ENCODE results near the gene MYL10. TPM values are rescaled to one million over a fixed set of nuclear protein-coding genes. Genes with fewer than 3 reads are reported as not detected.
"Not testable (repeated sequence)": the region's sequence is repeated elsewhere in the genome, so short reads cannot be mapped to it uniquely, and the experiment has no call there.

MYL10 gene
- total RNA-seq, 2 donors from 2014 or later, result not detected

- no peaks in the 10 kb centered on the region for H3K4me1 Mint-ChIP-seq
- H3K36me3 Mint-ChIP-seq (ENCODE audit: low read depth), result no peaks in the 10 kb centered on the region
- peaks cover 5% of the 10 kb centered on the region for H3K9me3 Mint-ChIP-seq
- H3K27me3 Mint-ChIP-seq, result peaks cover 8% of the 10 kb centered on the region
- no peak overlapping the region for H3K27ac Mint-ChIP-seq
- H3K4me3 Mint-ChIP-seq, result no peak overlapping the region
- ATAC-seq (replicated peaks), result no peak
These were observed 37.2 kb upstream of the MYL10 start for GRCh38 chr7:101666293-101666692.

DNA sequence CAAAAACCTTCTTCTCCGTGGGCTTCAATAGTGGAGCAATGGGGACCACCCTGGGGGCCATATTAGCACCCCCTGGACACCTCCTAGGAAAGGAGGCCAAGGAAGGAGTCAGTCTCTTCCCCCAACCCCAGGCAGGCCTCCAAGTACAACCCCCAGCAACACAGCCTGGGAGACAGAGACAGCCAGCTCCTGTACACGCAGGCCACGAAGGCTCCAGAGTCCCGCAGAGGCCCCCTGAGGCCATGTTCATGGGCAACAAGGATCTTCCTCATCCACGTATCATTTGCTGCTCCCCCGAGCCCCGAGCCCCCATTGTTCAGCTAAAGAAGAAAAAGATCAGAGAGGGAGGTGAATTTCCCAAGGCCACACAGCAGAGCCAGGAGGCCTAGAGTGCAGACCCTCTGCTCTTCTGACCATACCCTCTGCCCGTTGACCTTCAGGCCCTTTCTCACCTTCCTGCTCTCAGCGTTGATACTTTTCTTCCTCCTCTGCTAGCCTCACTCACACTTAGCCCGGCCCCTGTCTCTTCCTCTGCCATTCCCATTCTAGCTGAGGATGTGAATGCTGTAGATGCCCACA, 35.9 kb upstream of the MYL10 start:
- Mint-ChIP-seq H3K4me1 (no peaks in the 10 kb centered on the region), H3K9me3 (peaks cover 5% of the 10 kb centered on the region), H3K36me3 (ENCODE audit: low read depth) (no peaks in the 10 kb centered on the region), H3K4me3 (no peak overlapping the region), H3K27me3 (peaks cover 12% of the 10 kb centered on the region), H3K27ac (no peak overlapping the region)
- ATAC-seq (replicated peaks), result no peak

- no peaks in the 10 kb centered on the region for H3K36me3 Mint-ChIP-seq (ENCODE audit: low read depth)
- no peak overlapping the region for H3K27ac Mint-ChIP-seq
- ATAC-seq (replicated peaks), result no peak
- H3K4me1 Mint-ChIP-seq, result no peaks in the 10 kb centered on the region
- peaks cover 5% of the 10 kb centered on the region for H3K9me3 Mint-ChIP-seq
- peaks cover 10% of the 10 kb centered on the region for H3K27me3 Mint-ChIP-seq
- H3K4me3 Mint-ChIP-seq, result no peak overlapping the region
These were observed 35.3 kb upstream of the MYL10 start for GRCh38 chr7:101664436-101664835.

DNA sequence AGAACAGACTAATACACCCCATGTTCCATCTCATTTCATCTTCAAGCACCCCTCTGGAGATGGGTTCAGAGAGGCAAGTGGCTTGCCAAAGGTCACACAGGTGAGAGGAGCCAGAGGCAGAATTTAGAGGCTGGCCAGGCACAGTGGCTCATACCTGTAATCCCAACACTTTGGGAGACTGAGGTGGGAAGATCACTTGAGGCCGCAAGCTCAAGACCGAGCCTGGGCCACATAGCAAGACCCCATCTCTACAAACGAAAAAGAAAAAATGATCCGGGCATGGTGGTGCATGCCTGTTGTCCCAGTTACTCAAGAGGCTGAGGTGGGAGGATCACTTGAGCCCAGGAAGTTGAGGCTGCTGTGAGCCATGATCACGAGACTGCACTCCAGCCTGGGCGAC, 34.7 kb upstream of the MYL10 start:
- Mint-ChIP-seq H3K27me3 (peaks cover 9% of the 10 kb centered on the region), H3K9me3 (peaks cover 5% of the 10 kb centered on the region), H3K4me3 (no peak overlapping the region), H3K27ac (no peak overlapping the region), H3K4me1 (no peaks in the 10 kb centered on the region), H3K36me3 (ENCODE audit: low read depth) (no peaks in the 10 kb centered on the region)
- no peak for ATAC-seq (replicated peaks)

- Mint-ChIP-seq H3K27me3 (peaks cover 9% of the 10 kb centered on the region), H3K4me3 (no peak overlapping the region), H3K27ac (no peak overlapping the region), H3K9me3 (peaks cover 5% of the 10 kb centered on the region), H3K36me3 (ENCODE audit: low read depth) (no peaks in the 10 kb centered on the region), H3K4me1 (no peaks in the 10 kb centered on the region)
- ATAC-seq (replicated peaks), result no peak
These were observed 33.4 kb upstream of the MYL10 start for GRCh38 chr7:101662447-101662998.

DNA sequence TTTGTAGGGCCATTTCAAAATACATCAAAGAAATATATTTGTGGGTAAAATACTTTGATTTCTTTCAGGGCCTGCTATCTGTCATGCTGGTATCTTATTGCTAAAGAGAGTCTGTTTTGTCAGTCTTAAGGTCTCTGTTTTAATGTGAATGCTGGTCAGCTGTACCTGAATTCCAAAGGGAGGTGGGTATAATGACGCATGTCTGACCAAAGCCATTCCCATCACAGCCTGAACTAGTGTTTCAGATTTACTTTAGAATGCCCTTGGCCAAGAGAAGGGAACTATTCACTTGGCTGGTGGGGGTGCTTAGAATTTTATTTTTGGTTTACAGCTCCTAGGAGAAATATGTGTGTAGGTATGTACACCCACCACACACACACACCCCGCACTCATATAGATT, 30.6 kb upstream of the MYL10 start:
- Mint-ChIP-seq H3K36me3 (ENCODE audit: low read depth) (no peaks in the 10 kb centered on the region), H3K9me3 (peaks cover 5% of the 10 kb centered on the region), H3K4me3 (no peak overlapping the region), H3K4me1 (no peaks in the 10 kb centered on the region), H3K27ac (no peak overlapping the region), H3K27me3 (peaks cover 16% of the 10 kb centered on the region)
- no peak for ATAC-seq (replicated peaks)

DNA sequence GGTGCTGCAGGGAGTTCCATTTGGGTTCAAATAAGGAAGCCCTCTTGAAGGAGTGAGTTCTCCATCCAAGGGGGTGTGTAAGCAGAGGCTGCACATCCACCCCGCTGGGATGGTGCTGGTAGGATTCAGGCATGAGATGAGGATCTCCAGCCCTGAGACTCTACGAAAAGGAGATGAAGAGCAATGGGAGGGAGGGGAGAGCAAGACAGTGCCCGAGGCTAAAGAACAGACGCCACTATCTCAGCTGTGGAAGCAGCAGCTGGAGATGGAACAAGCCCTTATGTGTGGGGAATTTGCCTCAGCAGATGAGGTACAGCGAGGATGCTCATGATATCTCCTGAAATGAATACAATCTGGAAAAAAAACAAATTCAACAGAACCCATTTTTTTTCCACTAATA, 28.1 kb upstream of the MYL10 start:
- Mint-ChIP-seq H3K36me3 (ENCODE audit: low read depth) (no peaks in the 10 kb centered on the region), H3K4me3 (no peak overlapping the region), H3K27ac (no peak overlapping the region), H3K27me3 (peaks cover 21% of the 10 kb centered on the region), H3K9me3 (no peaks in the 10 kb centered on the region), H3K4me1 (no peaks in the 10 kb centered on the region)
- ATAC-seq (replicated peaks), result no peak

- Mint-ChIP-seq H3K4me3 (no peak overlapping the region), H3K4me1 (no peaks in the 10 kb centered on the region), H3K9me3 (no peaks in the 10 kb centered on the region), H3K36me3 (ENCODE audit: low read depth) (no peaks in the 10 kb centered on the region), H3K27ac (no peak overlapping the region), H3K27me3 (peaks cover 20% of the 10 kb centered on the region)
- ATAC-seq (replicated peaks), result no peak
These were observed 22.0 kb upstream of the MYL10 start for GRCh38 chr7:101651112-101651511.

DNA sequence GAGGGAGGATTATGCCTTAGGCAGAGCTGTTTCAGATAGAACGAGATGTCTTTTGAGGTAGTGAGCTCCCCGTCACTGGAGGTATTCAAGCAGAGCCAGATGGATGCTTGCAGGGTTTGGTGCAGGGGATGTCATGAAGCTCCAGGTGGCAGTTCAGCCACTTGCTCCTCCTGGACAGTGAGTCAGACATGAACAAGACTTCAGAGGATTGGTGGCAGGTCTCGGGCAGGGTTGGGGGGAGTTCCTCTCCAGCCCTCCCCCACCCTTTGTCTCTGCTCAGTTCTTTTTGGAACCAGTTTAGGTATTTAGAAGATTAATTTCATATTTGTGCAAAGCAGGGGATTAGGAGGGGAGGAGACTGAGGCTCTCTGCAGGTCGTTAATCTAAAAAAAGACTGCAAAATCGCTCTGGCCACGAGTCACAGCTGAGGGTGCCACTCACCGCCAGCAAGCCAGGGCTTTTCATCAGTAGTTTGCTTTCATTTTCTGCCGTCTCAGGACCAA, 21.5 kb upstream of the MYL10 start:
- H3K4me3 Mint-ChIP-seq, result no peak overlapping the region
- H3K27ac Mint-ChIP-seq, result no peak overlapping the region
- peaks cover 20% of the 10 kb centered on the region for H3K27me3 Mint-ChIP-seq
- no peak for ATAC-seq (replicated peaks)
- no peaks in the 10 kb centered on the region for H3K4me1 Mint-ChIP-seq
- no peaks in the 10 kb centered on the region for H3K9me3 Mint-ChIP-seq
- H3K36me3 Mint-ChIP-seq (ENCODE audit: low read depth), result no peaks in the 10 kb centered on the region

GRCh38 chr7:101647876-101648275, 18.8 kb upstream of the MYL10 start:
- not testable (repeated sequence) for ATAC-seq (replicated peaks); H3K9me3 Mint-ChIP-seq; H3K36me3 Mint-ChIP-seq (ENCODE audit: low read depth); H3K4me1 Mint-ChIP-seq; H3K27ac Mint-ChIP-seq; H3K4me3 Mint-ChIP-seq
- H3K27me3 Mint-ChIP-seq, result peaks cover 16% of the 10 kb centered on the region

GRCh38 chr7:101645951-101646350, 16.9 kb upstream of the MYL10 start:
- Mint-ChIP-seq H3K27ac (no peak overlapping the region), H3K9me3 (no peaks in the 10 kb centered on the region), H3K4me1 (no peaks in the 10 kb centered on the region), H3K4me3 (no peak overlapping the region), H3K27me3 (peaks cover 6% of the 10 kb centered on the region), H3K36me3 (ENCODE audit: low read depth) (no peaks in the 10 kb centered on the region)
- no peak for ATAC-seq (replicated peaks)

GRCh38 chr7:101644879-101645278, 15.8 kb upstream of the MYL10 start:
- Mint-ChIP-seq H3K4me3 (no peak overlapping the region), H3K27me3 (peaks cover 3% of the 10 kb centered on the region), H3K36me3 (ENCODE audit: low read depth) (no peaks in the 10 kb centered on the region), H3K27ac (no peak overlapping the region), H3K4me1 (no peaks in the 10 kb centered on the region), H3K9me3 (no peaks in the 10 kb centered on the region)
- ATAC-seq (replicated peaks), result no peak

GRCh38 chr7:101639127-101639526, 10.0 kb upstream of the MYL10 start:
- not testable (repeated sequence) for H3K36me3 Mint-ChIP-seq (ENCODE audit: low read depth); ATAC-seq (replicated peaks); H3K27ac Mint-ChIP-seq; H3K4me3 Mint-ChIP-seq; H3K27me3 Mint-ChIP-seq; H3K9me3 Mint-ChIP-seq; H3K4me1 Mint-ChIP-seq

GRCh38 chr7:101636822-101637623, 7.9 kb upstream of the MYL10 start:
- no peaks in the 10 kb centered on the region for H3K9me3 Mint-ChIP-seq
- no peaks in the 10 kb centered on the region for H3K4me1 Mint-ChIP-seq
- H3K27ac Mint-ChIP-seq, result no peak overlapping the region
- H3K27me3 Mint-ChIP-seq, result no peaks in the 10 kb centered on the region
- H3K4me3 Mint-ChIP-seq, result no peak overlapping the region
- no peak for ATAC-seq (replicated peaks)
- H3K36me3 Mint-ChIP-seq (ENCODE audit: low read depth), result no peaks in the 10 kb centered on the region

DNA sequence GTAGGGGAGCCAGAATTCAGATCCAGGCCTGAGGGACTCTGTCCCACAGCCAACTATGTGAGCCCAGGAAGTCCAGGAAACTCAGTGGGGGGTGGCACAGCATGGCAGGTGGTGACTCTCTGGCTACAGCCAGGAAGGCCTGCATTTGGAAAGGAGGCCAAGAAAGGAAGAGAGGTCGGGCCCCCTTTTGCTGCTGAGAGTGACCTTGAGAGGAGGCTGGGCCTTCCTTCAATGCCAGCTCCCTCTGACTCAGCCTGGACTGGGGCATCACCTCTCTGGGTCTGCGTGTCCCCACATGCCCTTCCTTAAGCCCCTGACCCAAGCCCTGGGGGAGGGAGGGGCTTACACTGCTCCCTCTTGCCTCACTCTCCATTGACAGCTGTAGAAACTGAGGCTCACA, 6.4 kb upstream of the MYL10 start:
- no peak overlapping the region for H3K27ac Mint-ChIP-seq
- H3K36me3 Mint-ChIP-seq (ENCODE audit: low read depth), result no peaks in the 10 kb centered on the region
- H3K4me1 Mint-ChIP-seq, result no peaks in the 10 kb centered on the region
- no peaks in the 10 kb centered on the region for H3K9me3 Mint-ChIP-seq
- no peak overlapping the region for H3K4me3 Mint-ChIP-seq
- H3K27me3 Mint-ChIP-seq, result no peaks in the 10 kb centered on the region
- no peak for ATAC-seq (replicated peaks)
